GM12878 (cell line): Measurements from ENCODE around the gene B3GNT3. TPM values are rescaled to one million over a fixed set of nuclear protein-coding genes. Genes with fewer than 3 reads are reported as not detected.

Experiments used
- ATAC-seq: fragments of 200-7000 bp; cut with Tn5 transposase; 3 replicates; pipeline ENCODE4 v1.9.1; 2020; ENCODE audit warnings: mild to moderate bottlenecking, moderate library complexity
- BruUV-seq: library from RNA; stranded (reverse); fragments of 400-500 nt; replicated peaks from 2 replicates; lab custom pipeline; 2021; lab: Mats Ljungman, UMichigan
- CTCF ChIA-PET: fragments of 300-600 bp; sonication (Branson Sonifier 250); formaldehyde crosslinking; extraction: SDS; loops from one replicate; lab custom pipeline; 2021; ENCODE audit warnings: inconsistent platforms; lab: Yijun Ruan, JAX
- POLR2A ChIA-PET: fragments of 350-600 bp; formaldehyde crosslinking; extraction: SDS; loops from one replicate; lab custom pipeline; 2021; ENCODE audit warnings: inconsistent platforms; lab: Charles Lee
- RAD21 ChIA-PET: fragments of 300-600 bp; sonication (Branson Sonifier 250); formaldehyde crosslinking; loops from one replicate; lab custom pipeline; 2023; ENCODE audit warnings: antibody characterized with exemption; ENCODE audit not compliant: unreplicated experiment; lab: Charles Lee
- SMC1A ChIA-PET: fragments of 300-600 bp; sonication (Branson Sonifier 250); formaldehyde crosslinking; loops from one replicate; lab custom pipeline; 2023; ENCODE audit not compliant: unreplicated experiment, uncharacterized antibody; lab: Charles Lee
- DNase-seq: peaks from one replicate; pipeline ENCODE4 v3.0.0-alpha.2; 2011; ENCODE audit warnings: low read depth, low spot score
- FAIRE-seq: peaks from 3 replicates; lab custom pipeline; 2011; peaks lifted over from hg19 to GRCh38; lab: Jason Lieb, UNC
- H2AFZ ChIP-seq: 2 replicates; pipeline ENCODE4 v1.6.0; 2011; ENCODE audit warnings: low read depth, low read length, control low read depth; ENCODE audit not compliant: control insufficient read depth
- H3K27ac ChIP-seq: 2 replicates; pipeline ENCODE4 v1.5.1; 2011; ENCODE audit warnings: control low read depth; ENCODE audit not compliant: control insufficient read depth, insufficient read depth
- H3K27me3 ChIP-seq, 2 experiments: replicated peaks in 1 of 2; 2 replicates each; pipeline versions ENCODE4 v1.6.0 to v1.6.1; 2011; ENCODE audit warnings: low read length in 1 of 2; ENCODE audit not compliant: control insufficient read depth in 2 of 2, insufficient read depth in 2 of 2
- H3K36me3 ChIP-seq, 2 experiments: 2 replicates each; pipeline ENCODE4 v1.5.1; 2011; ENCODE audit warnings: low read length in 1 of 2; ENCODE audit not compliant: control insufficient read depth in 2 of 2, insufficient read depth in 2 of 2
- H3K4me1 ChIP-seq: 2 replicates; pipeline ENCODE4 v1.6.1; 2011; ENCODE audit warnings: mild to moderate bottlenecking, low read length, moderate library complexity, mixed read lengths; ENCODE audit not compliant: control insufficient read depth, insufficient read depth
- H3K4me2 ChIP-seq: 2 replicates; pipeline ENCODE4 v1.6.0; 2011; ENCODE audit warnings: control low read depth; ENCODE audit not compliant: control insufficient read depth, insufficient read depth
- H3K4me3 ChIP-seq: fragments of 200-600 bp; sonication (generic); 2 replicates; pipeline ENCODE4 v1.5.1; 2016
- H3K79me2 ChIP-seq: 2 replicates; pipeline ENCODE4 v1.6.0; 2011; ENCODE audit warnings: low read length; ENCODE audit not compliant: control insufficient read depth, insufficient read depth
- H3K9ac ChIP-seq: 2 replicates; pipeline ENCODE4 v1.8.0; 2011; ENCODE audit warnings: low read length, control low read depth, mixed read lengths; ENCODE audit not compliant: control insufficient read depth, insufficient read depth
- H3K9me3 ChIP-seq: replicated peaks from 3 replicates; pipeline ENCODE4 v1.5.1; 2011; ENCODE audit warnings: mild to moderate bottlenecking, low read length; ENCODE audit not compliant: control insufficient read depth, insufficient read depth
- H4K20me1 ChIP-seq: 2 replicates; pipeline ENCODE4 v1.6.0; 2011; ENCODE audit not compliant: control insufficient read depth, insufficient read depth
- NKRF ChIP-seq: fragments of 450-650 bp; conservative IDR thresholded peaks from 2 replicates; pipeline ENCODE4 v1.6.1; 2017; ENCODE audit warnings: mild to moderate bottlenecking, moderate library complexity
- NR2C2 ChIP-seq: IDR thresholded peaks from 2 replicates; pipeline ENCODE4 v1.6.1; 2011; ENCODE audit warnings: borderline replicate concordance, low read depth; ENCODE audit not compliant: control insufficient read depth, insufficient read length
- SMAD5 ChIP-seq: IDR thresholded peaks from 2 replicates; pipeline ENCODE4 v1.6.1; 2016; ENCODE audit warnings: antibody characterized with exemption, low read depth
- TCF3 ChIP-seq: IDR thresholded peaks from 2 replicates; pipeline ENCODE4 v1.6.1; 2012; ENCODE audit warnings: low read depth, mild to moderate bottlenecking, low read length, borderline replicate concordance; ENCODE audit not compliant: insufficient read depth
- WGBS: methylation state at CpG from one replicate; pipeline ENCODE4 v1.1.6; 2016; ENCODE audit warnings: low lambda C conversion rate; ENCODE audit not compliant: insufficient replicate concordance, insufficient coverage; ENCODE audit errors: missing lambda C conversion rate; 5-methylcytosine and 5-hydroxymethylcytosine counted together
- in situ Hi-C: fragments of 300-500 bp; cut with MboI; formaldehyde crosslinking; loops from 9 replicates; pipeline ENCODE4 v1.14.3; 2018; ENCODE audit warnings: mixed read lengths
- intact Hi-C: fragments of 100-400 bp; cut with micrococcal nuclease; formaldehyde crosslinking; loops from one replicate; pipeline ENCODE4 v1.14.2; 2022; ENCODE audit not compliant: unreplicated experiment
- polyA plus RNA-seq, 11 experiments: library from polyadenylated mRNA; depleted of rRNA in 4 of 11; unstranded in 6 of 11; stranded (reverse) in 5 of 11; fragments of >200 nt; fragmentation: Nextera tagmentation in 4 of 11; fragmentation: Illumina TruSeq in 1 of 11; extraction: Ambion mirVana in 4 of 11; extraction: Trizol in 1 of 11; gene quantifications; 1 replicate in 1 of 11; 2 replicates in 10 of 11; pipeline versions ENCODE4 v1.2.1 to v1.2.3, GENCODE V29; 2011 to 2016; ENCODE audit warnings: inconsistent platforms in 2 of 11, missing spikeins in 2 of 11, low read depth in 1 of 11
- total RNA-seq, 4 experiments: library from RNA; depleted of rRNA in 3 of 4; stranded (reverse); fragments of >200 nt in 3 of 4; fragmentation: Illumina TruSeq in 1 of 4; extraction: Trizol in 1 of 4; gene quantifications; 2 replicates each; pipeline versions ENCODE4 v1.2.1 to v1.2.3, GENCODE V29; 2013 to 2021

B3GNT3 gene
- total and polyA plus RNA-seq, 10 of the 15 experiments (the other 5 are each of a cell fraction or from before 2014, with no cell fraction given) = not detected

GRCh38 chr19:17860331-17860992 is 65.5 kb downstream of the B3GNT3 start:
- FAIRE-seq = no peak
- no peak for DNase-seq
- peaks cover 23 to 30% of the 10 kb centered on the region in 2 experiments for H3K36me3 ChIP-seq
- TSS peak; percentile 75 for BruUV-seq
- POLR2A ChIA-PET = interaction anchor here (2.0 to 2.1 kb wide), 2 partner anchors 11 to 72 kb away, joined by 23 to 65 read pairs; partner anchors contain the start of gene CCDC124
- H3K79me2 ChIP-seq = peaks cover 30% of the 10 kb centered on the region
- SMC1A ChIA-PET = interaction anchor here (1.2 to 4.5 kb wide), 6 partner anchors 10 to 136 kb away, joined by 3 to 137 read pairs (median 8); partner anchors contain the start of gene CCDC124
- no peak overlapping the region for H2AFZ ChIP-seq
- TF ChIP-seq TCF3 (no peak), NR2C2 (no peak), SMAD5 (peak; percentile 38; the same call in 1 of the 2 replicates), NKRF (0 out of 2 replicates have a peak, but pooled peaks have one; percentile 17)
- TF ChIP-seq, all 136 proteins: peak for 2
- peak overlapping the region; percentile 81 for H3K9ac ChIP-seq
- no peaks in the 10 kb centered on the region for H3K27me3 ChIP-seq
- peaks cover 12% of the 10 kb centered on the region for H3K4me1 ChIP-seq
- in situ Hi-C loops = no loop called here
- WGBS = 2% methylated on average over 22 of the region's 22 CpGs
- peaks cover 17% of the 10 kb centered on the region for H4K20me1 ChIP-seq
- ChIA-PET RAD21 (interaction anchor here (2.2 to 4.2 kb wide), 2 partner anchors 10 to 72 kb away, joined by 8 to 228 read pairs; partner anchors contain the start of gene CCDC124), CTCF (interaction anchor here (1.4 to 4.8 kb wide), 4 partner anchors 10 to 137 kb away, joined by 3 to 251 read pairs (median 23); partner anchors contain the start of gene CCDC124)
- peak overlapping the region; percentile 71 for H3K4me2 ChIP-seq
- intact Hi-C loops = loop anchor here (2.0 kb wide), 1 partner anchor 136 kb away; no protein-coding TSS in a partner anchor
- no peak for ATAC-seq
- peak overlapping the region; percentile 92 for H3K4me3 ChIP-seq
- H3K9me3 ChIP-seq = no peaks in the 10 kb centered on the region
- H3K27ac ChIP-seq = peak overlapping the region; percentile 90
